Prostate gland (tissue), 2 donors: Measurements from ENCODE around the gene RAB30.

ENCODE experiments used
- POLR2A ChIP-seq: fragments of 450-650 bp; IDR thresholded peaks from one replicate; pipeline ENCODE4 v1.6.1; 2016; ENCODE audit warnings: antibody characterized with exemption, mild to moderate bottlenecking
- POLR2AphosphoS5 ChIP-seq: sonication (generic); formaldehyde crosslinking; IDR thresholded peaks from one replicate; pipeline ENCODE4 v1.6.1; 2017; ENCODE audit warnings: antibody characterized with exemption
- TF ChIP-seq, protein P1 (sequence below), 4 experiments: fragments of 200-600 bp in 2 of 4; fragments of 450-650 bp in 2 of 4; sonication (generic) in 2 of 4; IDR thresholded peaks; 1 replicate in 3 of 4; 2 replicates in 1 of 4; pipeline ENCODE4 v1.5.1; 2016 to 2019; ENCODE audit warnings: antibody characterized with exemption in 4 of 4, mild to moderate bottlenecking in 2 of 4, moderate library complexity in 2 of 4

DNA sequence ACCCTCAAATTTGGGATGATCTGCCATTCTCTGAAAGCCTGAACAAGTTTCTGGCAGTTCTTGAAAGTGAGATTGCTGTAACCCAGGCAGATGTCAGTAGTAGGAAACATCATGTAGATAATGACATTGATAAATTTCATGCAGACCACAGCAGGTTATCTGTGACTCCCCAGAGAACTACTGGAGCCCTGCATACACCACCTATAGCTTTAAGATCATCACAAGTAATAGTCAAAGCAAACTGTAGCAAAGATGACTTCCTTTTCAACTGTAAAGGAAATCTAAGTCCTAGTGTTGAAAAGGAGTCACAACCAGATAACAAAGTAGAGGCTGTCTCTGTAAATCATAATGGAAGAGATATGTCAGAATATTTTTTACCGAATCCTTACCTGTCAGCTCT lies 139.1 kb downstream of the RAB30 start:
- TF ChIP-seq, protein P1, sequence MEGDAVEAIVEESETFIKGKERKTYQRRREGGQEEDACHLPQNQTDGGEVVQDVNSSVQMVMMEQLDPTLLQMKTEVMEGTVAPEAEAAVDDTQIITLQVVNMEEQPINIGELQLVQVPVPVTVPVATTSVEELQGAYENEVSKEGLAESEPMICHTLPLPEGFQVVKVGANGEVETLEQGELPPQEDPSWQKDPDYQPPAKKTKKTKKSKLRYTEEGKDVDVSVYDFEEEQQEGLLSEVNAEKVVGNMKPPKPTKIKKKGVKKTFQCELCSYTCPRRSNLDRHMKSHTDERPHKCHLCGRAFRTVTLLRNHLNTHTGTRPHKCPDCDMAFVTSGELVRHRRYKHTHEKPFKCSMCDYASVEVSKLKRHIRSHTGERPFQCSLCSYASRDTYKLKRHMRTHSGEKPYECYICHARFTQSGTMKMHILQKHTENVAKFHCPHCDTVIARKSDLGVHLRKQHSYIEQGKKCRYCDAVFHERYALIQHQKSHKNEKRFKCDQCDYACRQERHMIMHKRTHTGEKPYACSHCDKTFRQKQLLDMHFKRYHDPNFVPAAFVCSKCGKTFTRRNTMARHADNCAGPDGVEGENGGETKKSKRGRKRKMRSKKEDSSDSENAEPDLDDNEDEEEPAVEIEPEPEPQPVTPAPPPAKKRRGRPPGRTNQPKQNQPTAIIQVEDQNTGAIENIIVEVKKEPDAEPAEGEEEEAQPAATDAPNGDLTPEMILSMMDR (IDR thresholded peaks at IDR 0.05) = no peak
- TF ChIP-seq POLR2AphosphoS5 = no peak
- no peak for TF ChIP-seq POLR2A
